ENCODE results near the gene RCN1. TPM values are rescaled to one million over a fixed set of nuclear protein-coding genes. Genes with fewer than 3 reads are reported as not detected.

The RCN1 gene
- total RNA-seq, 1 donor = 317 TPM

DNA sequence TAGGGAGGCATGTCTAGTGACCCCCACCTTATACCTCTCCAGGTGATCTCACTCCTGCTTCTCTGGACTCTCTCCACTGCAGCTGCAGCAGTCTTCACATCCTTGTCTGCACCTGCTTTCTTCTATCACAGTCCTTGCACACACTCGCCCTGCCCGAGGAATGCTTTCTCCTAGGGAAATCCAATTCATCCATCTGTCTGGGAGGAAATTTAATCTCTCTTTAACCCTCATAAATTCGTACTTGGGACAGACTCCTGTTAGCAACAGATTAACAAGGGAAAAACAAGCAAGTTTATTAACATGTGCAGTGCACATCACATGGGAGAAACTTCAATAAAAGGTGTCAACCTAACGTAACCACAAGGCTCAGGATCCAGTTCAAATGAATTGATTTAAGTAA lies 11.3 kb upstream of the RCN1 start:
- no peak for DNase-seq (ENCODE audit: low read depth)
- no peak overlapping the region for H3K4me3 ChIP-seq (ENCODE audit: low read depth, low read length)
- TF ChIP-seq, protein P1, sequence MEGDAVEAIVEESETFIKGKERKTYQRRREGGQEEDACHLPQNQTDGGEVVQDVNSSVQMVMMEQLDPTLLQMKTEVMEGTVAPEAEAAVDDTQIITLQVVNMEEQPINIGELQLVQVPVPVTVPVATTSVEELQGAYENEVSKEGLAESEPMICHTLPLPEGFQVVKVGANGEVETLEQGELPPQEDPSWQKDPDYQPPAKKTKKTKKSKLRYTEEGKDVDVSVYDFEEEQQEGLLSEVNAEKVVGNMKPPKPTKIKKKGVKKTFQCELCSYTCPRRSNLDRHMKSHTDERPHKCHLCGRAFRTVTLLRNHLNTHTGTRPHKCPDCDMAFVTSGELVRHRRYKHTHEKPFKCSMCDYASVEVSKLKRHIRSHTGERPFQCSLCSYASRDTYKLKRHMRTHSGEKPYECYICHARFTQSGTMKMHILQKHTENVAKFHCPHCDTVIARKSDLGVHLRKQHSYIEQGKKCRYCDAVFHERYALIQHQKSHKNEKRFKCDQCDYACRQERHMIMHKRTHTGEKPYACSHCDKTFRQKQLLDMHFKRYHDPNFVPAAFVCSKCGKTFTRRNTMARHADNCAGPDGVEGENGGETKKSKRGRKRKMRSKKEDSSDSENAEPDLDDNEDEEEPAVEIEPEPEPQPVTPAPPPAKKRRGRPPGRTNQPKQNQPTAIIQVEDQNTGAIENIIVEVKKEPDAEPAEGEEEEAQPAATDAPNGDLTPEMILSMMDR (IDR thresholded peaks at IDR 0.05; ENCODE audit: insufficient read depth, low read length) = no peak

DNA sequence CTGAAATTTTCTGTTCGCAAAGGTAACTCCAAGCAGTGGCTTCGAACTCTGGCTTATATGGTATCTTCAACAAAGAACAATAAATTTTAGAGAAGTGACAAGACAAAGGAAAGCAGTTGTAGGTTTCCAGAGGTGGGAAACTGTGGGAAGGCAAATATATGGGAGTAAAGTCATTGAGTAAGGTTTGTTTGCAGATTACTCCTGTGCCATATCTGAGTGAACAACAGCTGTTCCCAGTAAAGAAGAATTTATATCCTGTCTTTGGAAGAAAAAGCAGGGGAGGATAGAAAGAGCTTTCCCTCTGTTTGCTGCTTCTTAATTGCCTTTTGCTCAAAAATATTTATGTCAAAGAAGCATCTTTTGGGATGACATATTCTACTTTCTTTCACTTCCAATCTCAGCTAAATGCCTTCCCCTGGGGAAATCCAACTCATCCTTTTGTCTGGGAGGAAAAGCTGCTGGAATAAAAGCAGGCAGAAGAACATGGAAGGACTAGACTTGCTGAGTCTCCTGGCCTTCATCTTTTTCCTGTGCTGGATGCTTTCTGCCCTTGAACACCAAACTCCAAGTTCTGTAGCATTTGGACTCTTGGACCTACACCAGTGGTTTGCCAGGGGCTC lies 10.4 kb upstream of the RCN1 start:
- no peak for DNase-seq (ENCODE audit: low read depth)
- TF ChIP-seq, protein P1 (IDR thresholded peaks at IDR 0.05; ENCODE audit: insufficient read depth, low read length) = no peak
- H3K4me3 ChIP-seq (ENCODE audit: low read depth, low read length) = no peak overlapping the region

DNA sequence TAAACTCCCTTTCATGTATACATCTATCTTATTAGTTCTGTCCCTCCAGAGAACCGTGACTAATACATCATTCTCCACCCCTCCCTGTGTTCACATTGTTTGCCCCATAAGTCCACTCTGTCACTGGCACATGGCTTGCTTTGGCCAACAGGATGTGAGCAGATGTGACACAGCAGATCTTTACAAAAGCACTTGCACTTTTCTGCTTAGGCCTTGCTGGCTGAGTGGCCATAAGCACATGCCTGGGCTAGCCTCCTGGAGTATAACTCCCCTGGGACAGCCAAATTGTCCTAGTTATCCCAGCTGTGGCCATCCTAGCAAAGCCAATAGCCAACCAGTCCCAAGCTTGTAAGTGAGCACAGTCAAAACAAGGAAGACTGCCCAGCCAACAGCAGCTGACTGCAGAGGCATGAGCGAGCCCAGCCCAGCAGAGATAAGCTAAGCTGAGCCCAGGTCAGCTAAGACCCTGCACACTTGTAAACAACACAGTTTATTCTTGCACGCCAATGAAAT lies 9.7 kb upstream of the RCN1 start:
- TF ChIP-seq, protein P1 (IDR thresholded peaks at IDR 0.05; ENCODE audit: insufficient read depth, low read length) = no peak
- no peak overlapping the region for H3K4me3 ChIP-seq (ENCODE audit: low read depth, low read length)
- DNase-seq (ENCODE audit: low read depth) = peak; percentile 62

DNA sequence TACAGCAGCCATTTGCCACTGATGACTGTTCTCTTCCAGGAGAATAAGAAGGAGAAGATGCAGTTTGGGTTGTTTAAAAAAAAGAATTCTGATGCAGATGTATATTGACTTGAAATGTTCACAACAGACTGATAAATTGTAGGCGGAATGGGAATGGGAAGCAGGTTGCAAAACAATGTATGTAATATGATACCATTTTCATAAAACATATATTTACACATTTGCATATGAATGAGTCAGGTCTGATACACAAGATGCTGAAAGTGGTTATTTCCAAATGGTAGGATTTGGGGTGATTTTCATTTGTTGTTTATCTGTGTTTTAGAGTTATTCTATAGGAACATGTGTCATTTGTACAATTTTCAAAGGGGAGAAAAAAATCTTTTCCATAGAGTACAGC lies 9.0 kb upstream of the RCN1 start:
- DNase-seq (ENCODE audit: low read depth) = no peak
- no peak overlapping the region for H3K4me3 ChIP-seq (ENCODE audit: low read depth, low read length)
- TF ChIP-seq, protein P1 (IDR thresholded peaks at IDR 0.05; ENCODE audit: insufficient read depth, low read length) = no peak

DNA sequence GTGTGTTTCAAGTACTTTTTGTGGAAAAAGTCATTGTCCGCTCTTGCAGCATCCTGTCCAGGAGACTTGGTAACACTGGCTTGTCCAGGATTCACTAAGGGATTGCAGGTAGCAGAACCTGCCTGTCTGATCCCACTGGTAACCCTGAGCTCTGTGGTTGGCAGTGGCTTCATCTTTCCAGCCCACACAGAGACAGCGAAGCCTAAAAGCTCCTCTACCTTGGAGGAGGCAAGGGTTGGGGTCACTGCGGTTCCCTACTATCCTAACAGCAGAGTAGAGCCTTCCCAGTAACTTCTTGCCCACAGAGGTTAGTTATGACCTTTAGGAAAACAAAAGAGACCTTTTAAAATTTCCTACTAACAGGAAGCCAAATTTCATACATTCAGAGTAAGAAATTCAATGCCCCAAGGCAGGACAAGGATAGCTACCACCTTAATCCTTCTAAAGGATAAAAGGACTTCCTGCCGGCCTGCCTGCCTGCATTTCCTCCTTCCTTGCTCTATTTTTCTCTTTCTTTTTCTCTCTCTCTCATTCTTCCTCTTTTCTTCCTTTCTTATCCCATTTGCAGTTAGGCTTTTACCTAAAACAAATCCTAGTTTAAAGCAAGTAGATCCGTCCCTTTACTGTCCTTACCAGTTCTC lies 8.4 kb upstream of the RCN1 start:
- TF ChIP-seq, protein P1 (IDR thresholded peaks at IDR 0.05; ENCODE audit: insufficient read depth, low read length) = no peak
- H3K4me3 ChIP-seq (ENCODE audit: low read depth, low read length) = no peak overlapping the region
- no peak for DNase-seq (ENCODE audit: low read depth)

DNA sequence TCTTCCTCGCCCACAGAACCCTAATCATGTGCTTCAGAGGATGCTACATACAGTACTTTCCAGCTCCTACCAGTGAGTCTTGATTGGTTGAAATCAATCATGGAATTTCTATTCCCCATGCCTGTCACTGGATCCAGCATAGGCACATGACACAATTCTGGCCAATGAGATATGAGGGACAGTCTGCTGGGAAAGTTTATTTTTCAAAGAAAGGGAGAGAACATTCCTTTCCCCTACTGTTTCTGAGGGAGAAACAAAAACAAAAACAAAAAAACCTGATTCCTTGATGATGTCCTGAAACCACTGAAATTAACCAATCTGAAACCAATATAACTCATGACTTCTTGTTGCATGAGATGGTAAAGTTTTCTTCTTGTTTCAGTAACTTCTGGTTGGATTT lies 3.3 kb upstream of the RCN1 start:
- peak overlapping the region; percentile 47 for H3K4me3 ChIP-seq (ENCODE audit: low read depth, low read length)
- TF ChIP-seq, protein P1 (IDR thresholded peaks at IDR 0.05; ENCODE audit: insufficient read depth, low read length) = no peak
- peak; percentile 62 for DNase-seq (ENCODE audit: low read depth)

All from fibroblast of the aortic adventitia (primary cell).